Tibial nerve (tissue), 4 donors: ENCODE results near the gene TMEM53. TPM values are rescaled to one million over a fixed set of nuclear protein-coding genes. Genes with fewer than 3 reads are reported as not detected.
A peak's percentile ranks its signal among the peaks of the same experiment; 100 is the strongest.
"Not testable (repeated sequence)": the region's sequence is repeated elsewhere in the genome, so short reads cannot be mapped to it uniquely, and the experiment has no call there.

Experiments
- DNase-seq, 2 donors: peaks; one replicate each; pipeline ENCODE4 v3.0.0-alpha.2; 2019; ENCODE audit warnings: low spot score in 2 of 2
- H3K27ac ChIP-seq, 4 donors: fragments of 200-600 bp; sonication (generic) in 3 of 4; one replicate each; pipeline ENCODE4 v1.5.1; 2017 to 2019; ENCODE audit warnings: mild to moderate bottlenecking in 1 of 4
- H3K27me3 ChIP-seq, 2 donors: fragments of 200-600 bp; sonication (generic) in 1 of 2; one replicate each; pipeline versions ENCODE4 v1.5.1 to v1.6.0; 2017 to 2019
- H3K36me3 ChIP-seq, 3 donors: fragments of 200-600 bp; sonication (generic); one replicate each; pipeline ENCODE4 v1.5.1; 2018 to 2019
- H3K4me1 ChIP-seq, 4 donors: fragments of 200-600 bp; sonication (generic) in 3 of 4; one replicate each; pipeline ENCODE4 v1.5.1; 2017 to 2019
- H3K4me3 ChIP-seq, 4 donors: fragments of 200-600 bp; sonication (generic) in 3 of 4; one replicate each; pipeline ENCODE4 v1.5.1; 2017 to 2019; ENCODE audit warnings: mild to moderate bottlenecking in 1 of 4, moderate library complexity in 1 of 4
- H3K9me3 ChIP-seq, 4 donors: fragments of 200-600 bp; sonication (generic) in 3 of 4; one replicate each; pipeline ENCODE4 v1.5.1; 2017 to 2019
- CTCF ChIP-seq, 5 experiments: fragments of 200-600 bp in 3 of 5; fragments of 450-650 bp in 2 of 5; sonication (generic) in 3 of 5; IDR thresholded peaks; one replicate each; pipeline ENCODE4 v1.5.1; 2016 to 2019; ENCODE audit warnings: antibody characterized with exemption in 5 of 5, mild to moderate bottlenecking in 3 of 5, moderate library complexity in 2 of 5
- EP300 ChIP-seq, 2 donors: sonication (generic); formaldehyde crosslinking; IDR thresholded peaks; one replicate each; pipeline ENCODE4 v1.6.1; 2017; ENCODE audit warnings: antibody characterized with exemption in 2 of 2, mild to moderate bottlenecking in 1 of 2
- POLR2A ChIP-seq, 2 donors: fragments of 450-650 bp; IDR thresholded peaks; one replicate each; pipeline ENCODE4 v1.6.1; 2017; ENCODE audit warnings: antibody characterized with exemption in 2 of 2, mild to moderate bottlenecking in 2 of 2, moderate library complexity in 2 of 2
- whole genome bisulfite sequencing, 2 donors: methylation state at CpG; one replicate each; pipeline ENCODE4 v1.1.5; 2018; 5-methylcytosine and 5-hydroxymethylcytosine counted together
- total RNA-seq, 4 donors: library from RNA; depleted of rRNA; stranded (reverse); fragments of >200 nt; gene quantifications; one replicate each; pipeline ENCODE4 v1.1.0, GENCODE V29; 2016

TMEM53 gene
- total RNA-seq, 4 donors from 2014 or later: 7.2 to 10.5 (median 9.5) TPM

GRCh38 chr1:44675186-44675585 lies 905 bp upstream of the TMEM53 start:
- no peak for DNase-seq
- peak overlapping the region; percentile 51 to 78 (median 72) for H3K4me3 ChIP-seq
- peak overlapping the region; percentile 93 to 99 (median 98) for H3K27ac ChIP-seq
- TF ChIP-seq CTCF (IDR thresholded peaks at IDR 0.05) (no peak), EP300 (IDR thresholded peaks at IDR 0.05) (no peak), POLR2A (IDR thresholded peaks at IDR 0.05) (no peak)
- peaks cover 0 to 73% (median 34%) of the 10 kb centered on the region in 4 donors for H3K4me1 ChIP-seq
- no peaks in the 10 kb centered on the region for H3K9me3 ChIP-seq
- no peaks in the 10 kb centered on the region for H3K27me3 ChIP-seq
- H3K36me3 ChIP-seq: no peaks in the 10 kb centered on the region
- WGBS, 2 donors: 84 to 89% methylated on average over 7 of the region's 7 CpGs

- DNase-seq: no peak
- TF ChIP-seq POLR2A (IDR thresholded peaks at IDR 0.05): no peak
- peak in 1 of 2 donors; percentile 71 for TF ChIP-seq EP300 (IDR thresholded peaks at IDR 0.05)
- TF ChIP-seq CTCF (IDR thresholded peaks at IDR 0.05): no peak
- Histone ChIP-seq H3K36me3 (peaks cover 0 to 3% (median 0%) of the 10 kb centered on the region in 3 donors), H3K9me3 (no peaks in the 10 kb centered on the region), H3K4me1 (peaks cover 0 to 69% (median 34%) of the 10 kb centered on the region in 4 donors), H3K27me3 (no peaks in the 10 kb centered on the region), H3K27ac (peak overlapping the region; percentile 93 to 99 (median 98)), H3K4me3 (peak overlapping the region; percentile 60 to 78 (median 72))
- WGBS, 2 donors: 1 to 2% methylated on average over 16 of the region's 16 CpGs
These were observed 587 bp downstream of the TMEM53 start for GRCh38 chr1:44673675-44674112.

- 65 to 66% methylated on average over 14 of the region's 14 CpGs for WGBS, 2 donors
- no peak for TF ChIP-seq POLR2A (IDR thresholded peaks at IDR 0.05)
- no peak for TF ChIP-seq EP300 (IDR thresholded peaks at IDR 0.05)
- no peak for TF ChIP-seq CTCF (IDR thresholded peaks at IDR 0.05)
- Histone ChIP-seq H3K27me3 (no peaks in the 10 kb centered on the region), H3K36me3 (peaks cover 0 to 3% (median 0%) of the 10 kb centered on the region in 3 donors), H3K4me1 (peaks cover 0 to 64% (median 34%) of the 10 kb centered on the region in 4 donors), H3K4me3 (peak overlapping the region; percentile 60 to 78 (median 72)), H3K27ac (peak overlapping the region; percentile 93 to 99 (median 98)), H3K9me3 (no peaks in the 10 kb centered on the region)
- no peak for DNase-seq
These were observed 1.2 kb downstream of the TMEM53 start for GRCh38 chr1:44672961-44673674.

GRCh38 chr1:44672254-44672955 lies 1.9 kb downstream of the TMEM53 start:
- TF ChIP-seq EP300 (IDR thresholded peaks at IDR 0.05) (peak in 1 of 2 donors; percentile 56), POLR2A (IDR thresholded peaks at IDR 0.05) (no peak)
- Histone ChIP-seq H3K27ac (peak overlapping the region in 3 of 4 donors; percentile 93 to 99 (median 97)), H3K4me3 (no peak overlapping the region), H3K27me3 (no peaks in the 10 kb centered on the region), H3K36me3 (peaks cover 0 to 3% (median 0%) of the 10 kb centered on the region in 3 donors), H3K9me3 (no peaks in the 10 kb centered on the region), H3K4me1 (peaks cover 0 to 56% (median 34%) of the 10 kb centered on the region in 4 donors)
- no peak for DNase-seq
- 65% methylated on average over 13 of the region's 13 CpGs for WGBS, 2 donors

- DNase-seq: no peak
- no peak for TF ChIP-seq EP300 (IDR thresholded peaks at IDR 0.05)
- TF ChIP-seq POLR2A (IDR thresholded peaks at IDR 0.05): no peak
- TF ChIP-seq CTCF (IDR thresholded peaks at IDR 0.05): no peak
- H3K9me3 ChIP-seq: no peaks in the 10 kb centered on the region
- H3K36me3 ChIP-seq: peaks cover 0 to 3% (median 0%) of the 10 kb centered on the region in 3 donors
- no peak overlapping the region for H3K4me3 ChIP-seq
- H3K27me3 ChIP-seq: no peaks in the 10 kb centered on the region
- WGBS, 2 donors: 82 to 83% methylated on average over 10 of the region's 10 CpGs
- H3K27ac ChIP-seq: peak overlapping the region in 1 of 4 donors; percentile 23
- H3K4me1 ChIP-seq: peaks cover 0 to 42% (median 29%) of the 10 kb centered on the region in 4 donors
These were observed 3.3 kb downstream of the TMEM53 start for GRCh38 chr1:44670751-44671640.

- H3K4me3 ChIP-seq, DNase-seq, H3K9me3 ChIP-seq, H3K27ac ChIP-seq, H3K36me3 ChIP-seq, H3K4me1 ChIP-seq, H3K27me3 ChIP-seq: not testable (repeated sequence)
- WGBS, 2 donors: 92 to 93% methylated on average over 1 of the region's 1 CpG
These were observed 7.6 kb downstream of the TMEM53 start for GRCh38 chr1:44666719-44667118.
